K562 (cell line): ENCODE results near the gene RHOF. TPM values are rescaled to one million over a fixed set of nuclear protein-coding genes. Genes with fewer than 3 reads are reported as not detected.
A peak's percentile ranks its signal among the peaks of the same experiment; 100 is the strongest.

ENCODE experiments used
- BMI1 ChIP-seq: fragments of 150-350 bp; IDR thresholded peaks from 2 replicates; pipeline ENCODE4 v1.6.1; 2014; ENCODE audit warnings: low read length
- CBX5 ChIP-seq: IDR thresholded peaks from 2 replicates; pipeline ENCODE4 v1.6.1; 2014; ENCODE audit warnings: low read depth, borderline replicate concordance
- EP300 ChIP-seq: IDR thresholded peaks from 2 replicates; pipeline ENCODE4 v1.6.1; 2012; ENCODE audit warnings: low read length, improper control_type of control experiment
- GABPA ChIP-seq: fragments of 200-800 bp; sonication (Bioruptor generic); conservative IDR thresholded peaks from 2 replicates; pipeline ENCODE4 v1.6.1; 2016; ENCODE audit warnings: low read depth, missing genetic modification characterization, missing compliant biosample characterization
- HMG20B ChIP-seq: fragments of 250-450 bp; sonication (Bioruptor Pico); IDR thresholded peaks from 2 replicates; pipeline ENCODE4 v1.5.0; 2021; ENCODE audit warnings: mild to moderate bottlenecking
- HMGXB4 ChIP-seq: sonication (generic); formaldehyde crosslinking; IDR thresholded peaks from 2 replicates; pipeline ENCODE4 v1.8.1; 2023; ENCODE audit warnings: mild to moderate bottlenecking, missing genetic modification reagents
- ILF3 ChIP-seq: fragments of 450-650 bp; IDR thresholded peaks from 2 replicates; pipeline ENCODE4 v1.6.1; 2018; ENCODE audit warnings: antibody characterized with exemption, mild to moderate bottlenecking, moderate library complexity, borderline replicate concordance
- KDM2B ChIP-seq: fragments of 250-450 bp; sonication (Bioruptor Pico); IDR thresholded peaks from 2 replicates; pipeline ENCODE4 v1.8.0; 2021; ENCODE audit warnings: mild to moderate bottlenecking, moderate library complexity
- MCM5 ChIP-seq: fragments of 450-650 bp; IDR thresholded peaks from 2 replicates; pipeline ENCODE4 v1.6.1; 2016; ENCODE audit warnings: low read depth
- NFIX ChIP-seq: fragments of 250-450 bp; sonication (Bioruptor Pico); IDR thresholded peaks from 2 replicates; pipeline ENCODE4 v1.4.0; 2020; ENCODE audit warnings: low read depth, mild to moderate bottlenecking, moderate library complexity
- PYGO2 ChIP-seq: fragments of 450-650 bp; IDR thresholded peaks from 2 replicates; pipeline ENCODE4 v1.6.1; 2016; ENCODE audit warnings: mild to moderate bottlenecking, missing genetic modification characterization, moderate library complexity, missing compliant biosample characterization
- RB1 ChIP-seq: fragments of 450-650 bp; IDR thresholded peaks from 2 replicates; pipeline ENCODE4 v1.6.1; 2017; ENCODE audit warnings: low read depth, mild to moderate bottlenecking
- TAF1 ChIP-seq: IDR thresholded peaks from 2 replicates; pipeline ENCODE4 v1.6.1; 2011; ENCODE audit warnings: mild to moderate bottlenecking, low read length, moderate library complexity; ENCODE audit not compliant: insufficient read depth, control insufficient read depth, severe bottlenecking; ENCODE audit errors: extremely low read depth
- ZFP36 ChIP-seq: fragments of 150-350 bp; IDR thresholded peaks from 2 replicates; pipeline ENCODE4 v1.6.1; 2018; ENCODE audit warnings: low read length, low read depth; ENCODE audit not compliant: partially characterized antibody
- polyA plus RNA-seq, 8 experiments: library from polyadenylated mRNA; depleted of rRNA in 4 of 8; stranded (reverse) in 5 of 8; unstranded in 3 of 8; fragments of >200 nt; fragmentation: Nextera tagmentation in 2 of 8; fragmentation: Illumina TruSeq in 1 of 8; extraction: Ambion mirVana in 2 of 8; extraction: Trizol in 1 of 8; gene quantifications; 2 replicates each; pipeline versions ENCODE4 v1.2.1 to v1.2.3, GENCODE V29; 2011 to 2014; ENCODE audit warnings: inconsistent platforms in 1 of 8, missing spikeins in 1 of 8
- total RNA-seq, 7 experiments: library from RNA; depleted of rRNA in 6 of 7; stranded (reverse); fragments of >200 nt in 6 of 7; fragmentation: Illumina TruSeq in 2 of 7; extraction: Trizol in 2 of 7; gene quantifications; 2 replicates each; pipeline versions ENCODE4 v1.2.1 to v1.2.3, GENCODE V29; 2011 to 2021; ENCODE audit warnings: low replicate concordance in 1 of 7
- TF ChIP-seq, protein P1 (sequence below): sonication (generic); formaldehyde crosslinking; IDR thresholded peaks from 2 replicates; pipeline ENCODE4 v1.8.1; 2023; ENCODE audit warnings: mild to moderate bottlenecking, missing genetic modification reagents
- TF ChIP-seq, protein P2 (sequence below): fragments of 450-650 bp; formaldehyde crosslinking; IDR thresholded peaks from 2 replicates; pipeline ENCODE4 v1.4.0; 2022; ENCODE audit warnings: mild to moderate bottlenecking, moderate library complexity
- TF ChIP-seq, protein P3 (sequence below), 2 experiments: fragments of 150-350 bp in 1 of 2; IDR thresholded peaks; 2 replicates each; pipeline ENCODE4 v1.6.1; 2012 to 2016; ENCODE audit warnings: low read depth in 2 of 2, low read length in 2 of 2, mild to moderate bottlenecking in 1 of 2, moderate library complexity in 1 of 2
- TF ChIP-seq, protein P4 (sequence below): fragments of 250-450 bp; sonication (Bioruptor Pico); IDR thresholded peaks from 2 replicates; pipeline ENCODE4 v1.8.0; 2021; ENCODE audit warnings: moderate library complexity, mild to moderate bottlenecking, inconsistent platforms

The RHOF gene
- total and polyA plus RNA-seq, 9 of the 15 experiments (the other 6 are each of a cell fraction or from before 2014, with no cell fraction given): 0.13 to 10.1 (median 4.0) TPM

GRCh38 chr12:121748571-121749265, 44.8 kb downstream of the RHOF start (continued):
- TF ChIP-seq HMGXB4 (CRISPR knock-in tag) (no peak), GABPA (tag) (no peak), RB1 (no peak), KDM2B (CRISPR knock-in tag) (no peak), ZFP36 (peak; percentile 57), NFIX (CRISPR knock-in tag) (no peak), BMI1 (no peak), EP300 (peak; percentile 79), MCM5 (no peak), HMG20B (CRISPR knock-in tag) (no peak), ILF3 (no peak), CBX5 (no peak), PYGO2 (tag) (no peak), TAF1 (no peak)
- TF ChIP-seq, protein P1, sequence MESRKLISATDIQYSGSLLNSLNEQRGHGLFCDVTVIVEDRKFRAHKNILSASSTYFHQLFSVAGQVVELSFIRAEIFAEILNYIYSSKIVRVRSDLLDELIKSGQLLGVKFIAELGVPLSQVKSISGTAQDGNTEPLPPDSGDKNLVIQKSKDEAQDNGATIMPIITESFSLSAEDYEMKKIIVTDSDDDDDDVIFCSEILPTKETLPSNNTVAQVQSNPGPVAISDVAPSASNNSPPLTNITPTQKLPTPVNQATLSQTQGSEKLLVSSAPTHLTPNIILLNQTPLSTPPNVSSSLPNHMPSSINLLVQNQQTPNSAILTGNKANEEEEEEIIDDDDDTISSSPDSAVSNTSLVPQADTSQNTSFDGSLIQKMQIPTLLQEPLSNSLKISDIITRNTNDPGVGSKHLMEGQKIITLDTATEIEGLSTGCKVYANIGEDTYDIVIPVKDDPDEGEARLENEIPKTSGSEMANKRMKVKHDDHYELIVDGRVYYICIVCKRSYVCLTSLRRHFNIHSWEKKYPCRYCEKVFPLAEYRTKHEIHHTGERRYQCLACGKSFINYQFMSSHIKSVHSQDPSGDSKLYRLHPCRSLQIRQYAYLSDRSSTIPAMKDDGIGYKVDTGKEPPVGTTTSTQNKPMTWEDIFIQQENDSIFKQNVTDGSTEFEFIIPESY (CRISPR knock-in tag): peak; percentile 71
- TF ChIP-seq, protein P2, sequence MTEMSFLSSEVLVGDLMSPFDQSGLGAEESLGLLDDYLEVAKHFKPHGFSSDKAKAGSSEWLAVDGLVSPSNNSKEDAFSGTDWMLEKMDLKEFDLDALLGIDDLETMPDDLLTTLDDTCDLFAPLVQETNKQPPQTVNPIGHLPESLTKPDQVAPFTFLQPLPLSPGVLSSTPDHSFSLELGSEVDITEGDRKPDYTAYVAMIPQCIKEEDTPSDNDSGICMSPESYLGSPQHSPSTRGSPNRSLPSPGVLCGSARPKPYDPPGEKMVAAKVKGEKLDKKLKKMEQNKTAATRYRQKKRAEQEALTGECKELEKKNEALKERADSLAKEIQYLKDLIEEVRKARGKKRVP: no peak
- TF ChIP-seq, protein P3, sequence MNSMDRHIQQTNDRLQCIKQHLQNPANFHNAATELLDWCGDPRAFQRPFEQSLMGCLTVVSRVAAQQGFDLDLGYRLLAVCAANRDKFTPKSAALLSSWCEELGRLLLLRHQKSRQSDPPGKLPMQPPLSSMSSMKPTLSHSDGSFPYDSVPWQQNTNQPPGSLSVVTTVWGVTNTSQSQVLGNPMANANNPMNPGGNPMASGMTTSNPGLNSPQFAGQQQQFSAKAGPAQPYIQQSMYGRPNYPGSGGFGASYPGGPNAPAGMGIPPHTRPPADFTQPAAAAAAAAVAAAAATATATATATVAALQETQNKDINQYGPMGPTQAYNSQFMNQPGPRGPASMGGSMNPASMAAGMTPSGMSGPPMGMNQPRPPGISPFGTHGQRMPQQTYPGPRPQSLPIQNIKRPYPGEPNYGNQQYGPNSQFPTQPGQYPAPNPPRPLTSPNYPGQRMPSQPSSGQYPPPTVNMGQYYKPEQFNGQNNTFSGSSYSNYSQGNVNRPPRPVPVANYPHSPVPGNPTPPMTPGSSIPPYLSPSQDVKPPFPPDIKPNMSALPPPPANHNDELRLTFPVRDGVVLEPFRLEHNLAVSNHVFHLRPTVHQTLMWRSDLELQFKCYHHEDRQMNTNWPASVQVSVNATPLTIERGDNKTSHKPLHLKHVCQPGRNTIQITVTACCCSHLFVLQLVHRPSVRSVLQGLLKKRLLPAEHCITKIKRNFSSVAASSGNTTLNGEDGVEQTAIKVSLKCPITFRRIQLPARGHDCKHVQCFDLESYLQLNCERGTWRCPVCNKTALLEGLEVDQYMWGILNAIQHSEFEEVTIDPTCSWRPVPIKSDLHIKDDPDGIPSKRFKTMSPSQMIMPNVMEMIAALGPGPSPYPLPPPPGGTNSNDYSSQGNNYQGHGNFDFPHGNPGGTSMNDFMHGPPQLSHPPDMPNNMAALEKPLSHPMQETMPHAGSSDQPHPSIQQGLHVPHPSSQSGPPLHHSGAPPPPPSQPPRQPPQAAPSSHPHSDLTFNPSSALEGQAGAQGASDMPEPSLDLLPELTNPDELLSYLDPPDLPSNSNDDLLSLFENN (IDR thresholded peaks at IDR 0.05; ENCODE audit: low read depth in 2 of 2, low read length in 2 of 2): peak in 1 of 2 experiments; percentile 14; a peak in 1 of 4 replicates
- TF ChIP-seq, protein P4, sequence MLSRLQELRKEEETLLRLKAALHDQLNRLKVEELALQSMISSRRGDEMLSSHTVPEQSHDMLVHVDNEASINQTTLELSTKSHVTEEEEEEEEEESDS (CRISPR knock-in tag): no peak
